SK-N-SH treated with all-trans-retinoic acid at 6 μM for 48 hours (cell line): ENCODE data around the gene TTC12.

ENCODE experiments used
- ARNTL ChIP-seq: fragments of 450-650 bp; formaldehyde crosslinking; IDR thresholded peaks from 2 replicates; pipeline ENCODE4 v1.5.0; 2020; ENCODE audit warnings: low read depth, mild to moderate bottlenecking, moderate library complexity, borderline replicate concordance
- ESRRG ChIP-seq: fragments of 250-450 bp; sonication (Bioruptor Pico); IDR thresholded peaks from 2 replicates; pipeline ENCODE4 v1.6.1; 2021; ENCODE audit warnings: mild to moderate bottlenecking
- POU6F1 ChIP-seq: fragments of 250-450 bp; sonication (Bioruptor Pico); IDR thresholded peaks from 2 replicates; pipeline ENCODE4 v1.8.0; 2021; ENCODE audit warnings: low read depth, mild to moderate bottlenecking, moderate library complexity, borderline replicate concordance
- ZFP30 ChIP-seq: fragments of 450-650 bp; formaldehyde crosslinking; IDR thresholded peaks from 2 replicates; pipeline ENCODE4 v1.5.0; 2022; ENCODE audit warnings: mild to moderate bottlenecking, moderate library complexity
- ZNF565 ChIP-seq: fragments of 450-650 bp; formaldehyde crosslinking; conservative IDR thresholded peaks from 2 replicates; pipeline ENCODE4 v1.5.0; 2020; ENCODE audit warnings: low read depth, mild to moderate bottlenecking, moderate library complexity
- ZNF70 ChIP-seq: fragments of 450-650 bp; formaldehyde crosslinking; IDR thresholded peaks from 2 replicates; pipeline ENCODE4 v1.5.0; 2020; ENCODE audit warnings: mild to moderate bottlenecking, moderate library complexity
- ZNF8 ChIP-seq: fragments of 450-650 bp; formaldehyde crosslinking; IDR thresholded peaks from 2 replicates; pipeline ENCODE4 v1.5.0; 2020; ENCODE audit warnings: mild to moderate bottlenecking, moderate library complexity
- TF ChIP-seq, protein P1 (sequence below): fragments of 250-450 bp; sonication (Bioruptor Pico); IDR thresholded peaks from 2 replicates; pipeline ENCODE4 v1.5.0; 2020; ENCODE audit warnings: mild to moderate bottlenecking, moderate library complexity
- TF ChIP-seq, protein P2 (sequence below): fragments of 250-450 bp; sonication (Bioruptor Pico); IDR thresholded peaks from 2 replicates; pipeline ENCODE4 v1.5.1; 2020; ENCODE audit warnings: low read depth, mild to moderate bottlenecking, moderate library complexity

DNA sequence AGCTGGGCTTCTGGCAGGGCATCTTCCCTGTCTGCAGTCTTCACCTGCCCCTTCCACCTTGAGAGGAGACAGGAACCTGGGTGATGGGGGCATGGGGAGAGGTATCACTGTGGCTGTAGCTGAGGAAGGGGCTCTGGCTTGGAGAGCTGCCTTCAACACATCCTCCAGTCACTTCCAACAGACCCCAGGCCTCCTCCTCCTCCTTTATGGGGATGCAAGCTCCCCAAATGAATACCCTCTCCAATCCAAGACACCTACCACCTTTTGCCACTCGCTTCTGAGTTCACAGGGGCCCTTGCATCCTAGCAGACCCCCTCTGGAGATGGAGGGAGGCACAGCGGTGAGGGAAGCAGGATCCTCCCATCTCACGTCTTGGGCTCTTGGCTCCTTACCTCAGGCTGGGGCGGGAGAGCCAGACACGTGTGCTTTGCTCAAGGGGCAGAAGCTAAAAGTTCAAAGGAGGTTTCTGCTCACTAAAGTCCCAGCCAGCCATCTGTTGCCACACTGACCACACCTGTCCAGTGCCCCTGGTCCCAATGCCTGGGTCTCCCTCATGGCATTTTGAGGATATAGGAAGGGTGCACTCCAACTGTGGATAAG, 86.3 kb downstream of the TTC12 start:
- TF ChIP-seq ZNF70 (CRISPR knock-in tag), result no peak
- TF ChIP-seq ZNF8, result no peak
- TF ChIP-seq, protein P1, sequence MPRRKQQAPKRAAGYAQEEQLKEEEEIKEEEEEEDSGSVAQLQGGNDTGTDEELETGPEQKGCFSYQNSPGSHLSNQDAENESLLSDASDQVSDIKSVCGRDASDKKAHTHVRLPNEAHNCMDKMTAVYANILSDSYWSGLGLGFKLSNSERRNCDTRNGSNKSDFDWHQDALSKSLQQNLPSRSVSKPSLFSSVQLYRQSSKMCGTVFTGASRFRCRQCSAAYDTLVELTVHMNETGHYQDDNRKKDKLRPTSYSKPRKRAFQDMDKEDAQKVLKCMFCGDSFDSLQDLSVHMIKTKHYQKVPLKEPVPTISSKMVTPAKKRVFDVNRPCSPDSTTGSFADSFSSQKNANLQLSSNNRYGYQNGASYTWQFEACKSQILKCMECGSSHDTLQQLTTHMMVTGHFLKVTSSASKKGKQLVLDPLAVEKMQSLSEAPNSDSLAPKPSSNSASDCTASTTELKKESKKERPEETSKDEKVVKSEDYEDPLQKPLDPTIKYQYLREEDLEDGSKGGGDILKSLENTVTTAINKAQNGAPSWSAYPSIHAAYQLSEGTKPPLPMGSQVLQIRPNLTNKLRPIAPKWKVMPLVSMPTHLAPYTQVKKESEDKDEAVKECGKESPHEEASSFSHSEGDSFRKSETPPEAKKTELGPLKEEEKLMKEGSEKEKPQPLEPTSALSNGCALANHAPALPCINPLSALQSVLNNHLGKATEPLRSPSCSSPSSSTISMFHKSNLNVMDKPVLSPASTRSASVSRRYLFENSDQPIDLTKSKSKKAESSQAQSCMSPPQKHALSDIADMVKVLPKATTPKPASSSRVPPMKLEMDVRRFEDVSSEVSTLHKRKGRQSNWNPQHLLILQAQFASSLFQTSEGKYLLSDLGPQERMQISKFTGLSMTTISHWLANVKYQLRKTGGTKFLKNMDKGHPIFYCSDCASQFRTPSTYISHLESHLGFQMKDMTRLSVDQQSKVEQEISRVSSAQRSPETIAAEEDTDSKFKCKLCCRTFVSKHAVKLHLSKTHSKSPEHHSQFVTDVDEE (CRISPR knock-in tag), result no peak
- TF ChIP-seq POU6F1 (CRISPR knock-in tag), result no peak
- no peak for TF ChIP-seq ZFP30 (CRISPR knock-in tag)
- TF ChIP-seq, protein P2, sequence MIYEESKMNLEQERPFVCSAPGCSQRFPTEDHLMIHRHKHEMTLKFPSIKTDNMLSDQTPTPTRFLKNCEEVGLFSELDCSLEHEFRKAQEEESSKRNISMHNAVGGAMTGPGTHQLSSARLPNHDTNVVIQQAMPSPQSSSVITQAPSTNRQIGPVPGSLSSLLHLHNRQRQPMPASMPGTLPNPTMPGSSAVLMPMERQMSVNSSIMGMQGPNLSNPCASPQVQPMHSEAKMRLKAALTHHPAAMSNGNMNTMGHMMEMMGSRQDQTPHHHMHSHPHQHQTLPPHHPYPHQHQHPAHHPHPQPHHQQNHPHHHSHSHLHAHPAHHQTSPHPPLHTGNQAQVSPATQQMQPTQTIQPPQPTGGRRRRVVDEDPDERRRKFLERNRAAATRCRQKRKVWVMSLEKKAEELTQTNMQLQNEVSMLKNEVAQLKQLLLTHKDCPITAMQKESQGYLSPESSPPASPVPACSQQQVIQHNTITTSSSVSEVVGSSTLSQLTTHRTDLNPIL, result no peak
- TF ChIP-seq ESRRG (CRISPR knock-in tag), result no peak
- no peak for TF ChIP-seq ZNF565
- no peak for TF ChIP-seq ARNTL (CRISPR knock-in tag)
